Heart left ventricle (tissue), 13 donors: ENCODE data around the gene RBM47.

ENCODE experiments used
- CTCF ChIP-seq, 12 donors: fragments of 200-600 bp; sonication (generic) in 4 of 12; IDR thresholded peaks; one replicate each; pipeline versions ENCODE4 v1.5.0 to v1.8.0; 2018 to 2022; ENCODE audit warnings: antibody characterized with exemption in 12 of 12, mild to moderate bottlenecking in 5 of 12
- POLR2A ChIP-seq, 2 donors: fragments of 450-650 bp; IDR thresholded peaks; one replicate each; pipeline ENCODE4 v1.6.1; 2017; ENCODE audit warnings: antibody characterized with exemption in 2 of 2, mild to moderate bottlenecking in 2 of 2, moderate library complexity in 2 of 2
- donor health status: ischemic (EF 13 %, LVEDD 7.1; RV severe dilation, severe dysfunction).
- donor health status: DM: no; HTN: yes; CAD: no.
- donor health status: DM: no; HTN: no; CAD: no.
- donor health status: ischemic (EF 25% LVEDD 6.9; RV normal size, moderate dysfunction).
- donor health status: ischemic (EF 25% LVEDD 5.7; RV mildly dilated, moderate dysfunction).
- donor health status: ischemic (EF 35%, LVEDD 5.7; RV mildly dilated, moderate dysfunction).
- donor health status: nonischemic (EF 11% LVEDD 7.7; RV severe dilation, severe dysfunction).
- donor health status: DM: yes; HTN: yes; CAD: no.
- donor health status: PGD.
- donor health status: ischemic (EF 29% LVEDD 5.4; RV normal size, mild dysfunction).
- donor health status: nonischemic (EF 23%, LVEDD 6.1; RV moderate dilation, normal function).

- TF ChIP-seq CTCF (IDR thresholded peaks at IDR 0.05): no peak
- no peak for TF ChIP-seq POLR2A (IDR thresholded peaks at IDR 0.05)
Observed at GRCh38 chr4:40648742-40649281, 19.1 kb upstream of the RBM47 start.
